GM12878 (cell line): Measurements from ENCODE around the gene MUC5B. TPM values are rescaled to one million over a fixed set of nuclear protein-coding genes. Genes with fewer than 3 reads are reported as not detected.

Source experiments
- CHD2 ChIP-seq: IDR thresholded peaks from 2 replicates; pipeline ENCODE4 v1.6.1; 2011; ENCODE audit warnings: low read depth, low read length, improper control_type of control experiment, borderline replicate concordance
- CREM ChIP-seq: IDR thresholded peaks from 2 replicates; pipeline ENCODE4 v1.6.1; 2014; ENCODE audit warnings: antibody characterized with exemption, low read depth
- FOXK2 ChIP-seq: fragments of 450-650 bp; IDR thresholded peaks from 2 replicates; pipeline ENCODE4 v1.6.1; 2017; ENCODE audit warnings: mild to moderate bottlenecking, moderate library complexity
- GABPA ChIP-seq: IDR thresholded peaks from 2 replicates; pipeline ENCODE4 v1.6.1; 2014; ENCODE audit warnings: antibody characterized with exemption, low read depth, mild to moderate bottlenecking, inconsistent platforms
- HDAC6 ChIP-seq: fragments of 200-600 bp; sonication (generic); IDR thresholded peaks from one replicate; pipeline ENCODE4 v1.8.0; 2017; ENCODE audit warnings: antibody characterized with exemption; ENCODE audit not compliant: unreplicated experiment
- MYB ChIP-seq: fragments of 150-350 bp; IDR thresholded peaks from 2 replicates; pipeline ENCODE4 v1.6.1; 2014; ENCODE audit warnings: mild to moderate bottlenecking, low read depth, low read length, borderline replicate concordance
- RELA ChIP-seq: fragments of 450-650 bp; IDR thresholded peaks from 2 replicates; pipeline ENCODE4 v1.8.0; 2014; ENCODE audit warnings: borderline replicate concordance; ENCODE audit not compliant: partially characterized antibody
- SIN3A ChIP-seq: IDR thresholded peaks from 2 replicates; pipeline ENCODE4 v1.6.1; 2012; ENCODE audit warnings: low read depth, low read length, improper control_type of control experiment
- SMAD1 ChIP-seq: fragments of 450-650 bp; IDR thresholded peaks from 2 replicates; pipeline ENCODE4 v1.6.1; 2018; ENCODE audit warnings: mild to moderate bottlenecking, low read depth; ENCODE audit not compliant: partially characterized antibody
- USF2 ChIP-seq: IDR thresholded peaks from 2 replicates; pipeline ENCODE4 v1.6.1; 2011; ENCODE audit warnings: low read depth, low read length, improper control_type of control experiment, borderline replicate concordance
- polyA plus RNA-seq, 11 experiments: library from polyadenylated mRNA; depleted of rRNA in 4 of 11; unstranded in 6 of 11; stranded (reverse) in 5 of 11; fragments of >200 nt; fragmentation: Nextera tagmentation in 4 of 11; fragmentation: Illumina TruSeq in 1 of 11; extraction: Ambion mirVana in 4 of 11; extraction: Trizol in 1 of 11; gene quantifications; 1 replicate in 1 of 11; 2 replicates in 10 of 11; pipeline versions ENCODE4 v1.2.1 to v1.2.3, GENCODE V29; 2011 to 2016; ENCODE audit warnings: inconsistent platforms in 2 of 11, missing spikeins in 2 of 11, low read depth in 1 of 11
- total RNA-seq, 4 experiments: library from RNA; depleted of rRNA in 3 of 4; stranded (reverse); fragments of >200 nt in 3 of 4; fragmentation: Illumina TruSeq in 1 of 4; extraction: Trizol in 1 of 4; gene quantifications; 2 replicates each; pipeline versions ENCODE4 v1.2.1 to v1.2.3, GENCODE V29; 2013 to 2021
- TF ChIP-seq, protein P1 (sequence below): fragments of 450-650 bp; formaldehyde crosslinking; IDR thresholded peaks from 2 replicates; pipeline ENCODE4 v1.5.0; 2022; ENCODE audit warnings: mild to moderate bottlenecking, missing genetic modification characterization
- TF ChIP-seq, protein P2 (sequence below): fragments of 450-650 bp; IDR thresholded peaks from 2 replicates; pipeline ENCODE4 v1.6.1; 2014; ENCODE audit warnings: mild to moderate bottlenecking
- TF ChIP-seq, protein P3 (sequence below): fragments of 450-650 bp; IDR thresholded peaks from 2 replicates; pipeline ENCODE4 v1.6.1; 2017; ENCODE audit warnings: mild to moderate bottlenecking, moderate library complexity

MUC5B gene
- total and polyA plus RNA-seq, 10 of the 15 experiments (the other 5 are each of a cell fraction or from before 2014, with no cell fraction given): 1.5 TPM; not detected in 9

GRCh38 chr11:1225386-1226225, 2.7 kb downstream of the MUC5B start (continued):
- TF ChIP-seq, protein P1, sequence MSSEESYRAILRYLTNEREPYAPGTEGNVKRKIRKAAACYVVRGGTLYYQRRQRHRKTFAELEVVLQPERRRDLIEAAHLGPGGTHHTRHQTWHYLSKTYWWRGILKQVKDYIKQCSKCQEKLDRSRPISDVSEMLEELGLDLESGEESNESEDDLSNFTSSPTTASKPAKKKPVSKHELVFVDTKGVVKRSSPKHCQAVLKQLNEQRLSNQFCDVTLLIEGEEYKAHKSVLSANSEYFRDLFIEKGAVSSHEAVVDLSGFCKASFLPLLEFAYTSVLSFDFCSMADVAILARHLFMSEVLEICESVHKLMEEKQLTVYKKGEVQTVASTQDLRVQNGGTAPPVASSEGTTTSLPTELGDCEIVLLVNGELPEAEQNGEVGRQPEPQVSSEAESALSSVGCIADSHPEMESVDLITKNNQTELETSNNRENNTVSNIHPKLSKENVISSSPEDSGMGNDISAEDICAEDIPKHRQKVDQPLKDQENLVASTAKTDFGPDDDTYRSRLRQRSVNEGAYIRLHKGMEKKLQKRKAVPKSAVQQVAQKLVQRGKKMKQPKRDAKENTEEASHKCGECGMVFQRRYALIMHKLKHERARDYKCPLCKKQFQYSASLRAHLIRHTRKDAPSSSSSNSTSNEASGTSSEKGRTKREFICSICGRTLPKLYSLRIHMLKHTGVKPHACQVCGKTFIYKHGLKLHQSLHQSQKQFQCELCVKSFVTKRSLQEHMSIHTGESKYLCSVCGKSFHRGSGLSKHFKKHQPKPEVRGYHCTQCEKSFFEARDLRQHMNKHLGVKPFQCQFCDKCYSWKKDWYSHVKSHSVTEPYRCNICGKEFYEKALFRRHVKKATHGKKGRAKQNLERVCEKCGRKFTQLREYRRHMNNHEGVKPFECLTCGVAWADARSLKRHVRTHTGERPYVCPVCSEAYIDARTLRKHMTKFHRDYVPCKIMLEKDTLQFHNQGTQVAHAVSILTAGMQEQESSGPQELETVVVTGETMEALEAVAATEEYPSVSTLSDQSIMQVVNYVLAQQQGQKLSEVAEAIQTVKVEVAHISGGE (CRISPR knock-in tag): no peak
- TF ChIP-seq, protein P2, sequence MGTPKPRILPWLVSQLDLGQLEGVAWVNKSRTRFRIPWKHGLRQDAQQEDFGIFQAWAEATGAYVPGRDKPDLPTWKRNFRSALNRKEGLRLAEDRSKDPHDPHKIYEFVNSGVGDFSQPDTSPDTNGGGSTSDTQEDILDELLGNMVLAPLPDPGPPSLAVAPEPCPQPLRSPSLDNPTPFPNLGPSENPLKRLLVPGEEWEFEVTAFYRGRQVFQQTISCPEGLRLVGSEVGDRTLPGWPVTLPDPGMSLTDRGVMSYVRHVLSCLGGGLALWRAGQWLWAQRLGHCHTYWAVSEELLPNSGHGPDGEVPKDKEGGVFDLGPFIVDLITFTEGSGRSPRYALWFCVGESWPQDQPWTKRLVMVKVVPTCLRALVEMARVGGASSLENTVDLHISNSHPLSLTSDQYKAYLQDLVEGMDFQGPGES: no peak
- TF ChIP-seq RELA (no peak), FOXK2 (no peak), GABPA (no peak), CREM (no peak), CHD2 (no peak), MYB (no peak), SMAD1 (no peak), USF2 (no peak), SIN3A (no peak), HDAC6 (no peak)
- TF ChIP-seq, protein P3, sequence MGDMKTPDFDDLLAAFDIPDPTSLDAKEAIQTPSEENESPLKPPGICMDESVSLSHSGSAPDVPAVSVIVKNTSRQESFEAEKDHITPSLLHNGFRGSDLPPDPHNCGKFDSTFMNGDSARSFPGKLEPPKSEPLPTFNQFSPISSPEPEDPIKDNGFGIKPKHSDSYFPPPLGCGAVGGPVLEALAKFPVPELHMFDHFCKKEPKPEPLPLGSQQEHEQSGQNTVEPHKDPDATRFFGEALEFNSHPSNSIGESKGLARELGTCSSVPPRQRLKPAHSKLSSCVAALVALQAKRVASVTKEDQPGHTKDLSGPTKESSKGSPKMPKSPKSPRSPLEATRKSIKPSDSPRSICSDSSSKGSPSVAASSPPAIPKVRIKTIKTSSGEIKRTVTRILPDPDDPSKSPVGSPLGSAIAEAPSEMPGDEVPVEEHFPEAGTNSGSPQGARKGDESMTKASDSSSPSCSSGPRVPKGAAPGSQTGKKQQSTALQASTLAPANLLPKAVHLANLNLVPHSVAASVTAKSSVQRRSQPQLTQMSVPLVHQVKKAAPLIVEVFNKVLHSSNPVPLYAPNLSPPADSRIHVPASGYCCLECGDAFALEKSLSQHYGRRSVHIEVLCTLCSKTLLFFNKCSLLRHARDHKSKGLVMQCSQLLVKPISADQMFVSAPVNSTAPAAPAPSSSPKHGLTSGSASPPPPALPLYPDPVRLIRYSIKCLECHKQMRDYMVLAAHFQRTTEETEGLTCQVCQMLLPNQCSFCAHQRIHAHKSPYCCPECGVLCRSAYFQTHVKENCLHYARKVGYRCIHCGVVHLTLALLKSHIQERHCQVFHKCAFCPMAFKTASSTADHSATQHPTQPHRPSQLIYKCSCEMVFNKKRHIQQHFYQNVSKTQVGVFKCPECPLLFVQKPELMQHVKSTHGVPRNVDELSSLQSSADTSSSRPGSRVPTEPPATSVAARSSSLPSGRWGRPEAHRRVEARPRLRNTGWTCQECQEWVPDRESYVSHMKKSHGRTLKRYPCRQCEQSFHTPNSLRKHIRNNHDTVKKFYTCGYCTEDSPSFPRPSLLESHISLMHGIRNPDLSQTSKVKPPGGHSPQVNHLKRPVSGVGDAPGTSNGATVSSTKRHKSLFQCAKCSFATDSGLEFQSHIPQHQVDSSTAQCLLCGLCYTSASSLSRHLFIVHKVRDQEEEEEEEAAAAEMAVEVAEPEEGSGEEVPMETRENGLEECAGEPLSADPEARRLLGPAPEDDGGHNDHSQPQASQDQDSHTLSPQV: no peak
